Measurements from ENCODE around the gene HS3ST4. TPM values are rescaled to one million over a fixed set of nuclear protein-coding genes. Genes with fewer than 3 reads are reported as not detected.

The HS3ST4 gene
- total and polyA plus RNA-seq, 8 donors = 0.58 to 1.7 (median 0.81) TPM; not detected in 3

- H3K9me3 ChIP-seq = no peaks in the 10 kb centered on the region
- no peaks in the 10 kb centered on the region for H3K27me3 ChIP-seq
- no peak overlapping the region for H3K27ac ChIP-seq
- no peak for TF ChIP-seq POLR2A (IDR thresholded peaks at IDR 0.05)
- H3K4me3 ChIP-seq = no peak overlapping the region
- no peaks in the 10 kb centered on the region for H3K4me1 ChIP-seq
- no peaks in the 10 kb centered on the region for H3K36me3 ChIP-seq
- intact Hi-C loops (cut with DNase I; ENCODE audit: low total_unique reads) = no loop called here
- WGBS, 5 donors = 39 to 49% (median 42%) methylated on average over 5 of the region's 5 CpGs
- no peak for DNase-seq
Measured at GRCh38 chr16:25679511-25679910, 12.2 kb upstream of the HS3ST4 start.

- Histone ChIP-seq H3K27me3 (peaks cover 0 to 53% (median 23%) of the 10 kb centered on the region in 3 donors), H3K27ac (no peak overlapping the region), H3K4me3 (no peak overlapping the region), H3K4me1 (peaks cover 9 to 35% (median 29%) of the 10 kb centered on the region in 4 donors), H3K9me3 (no peaks in the 10 kb centered on the region), H3K36me3 (no peaks in the 10 kb centered on the region)
- no peak for DNase-seq
- TF ChIP-seq EP300 (IDR thresholded peaks at IDR 0.05) (no peak), POLR2A (IDR thresholded peaks at IDR 0.05) (no peak)
- WGBS, 5 donors = 42 to 62% (median 50%) methylated on average over 10 of the region's 10 CpGs
- intact Hi-C loops (cut with DNase I; ENCODE audit: low total_unique reads) = no loop called here
Measured at GRCh38 chr16:25689137-25689836, 2.5 kb upstream of the HS3ST4 start.

GRCh38 chr16:25690552-25691143 lies 1.1 kb upstream of the HS3ST4 start:
- TF ChIP-seq CTCF (IDR thresholded peaks at IDR 0.05) (peak in 1 of 7 experiments; percentile 8), POLR2A (IDR thresholded peaks at IDR 0.05) (no peak), EP300 (IDR thresholded peaks at IDR 0.05) (no peak), POLR2AphosphoS5 (IDR thresholded peaks at IDR 0.05) (no peak)
- Histone ChIP-seq H3K36me3 (no peaks in the 10 kb centered on the region), H3K4me3 (peak overlapping the region; percentile 50 to 66 (median 59)), H3K27ac (peak overlapping the region in 4 of 5 donors; percentile 40 to 70 (median 45)), H3K4me1 (peaks cover 9 to 35% (median 29%) of the 10 kb centered on the region in 4 donors), H3K27me3 (peaks cover 0 to 64% (median 23%) of the 10 kb centered on the region in 3 donors), H3K9me3 (no peaks in the 10 kb centered on the region)
- 9 to 19% (median 11%) methylated on average over 6 of the region's 6 CpGs for WGBS, 5 donors
- DNase-seq = peak; percentile 25 to 41
- intact Hi-C loops (cut with DNase I; ENCODE audit: low total_unique reads) = no loop called here

- H3K36me3 ChIP-seq = no peaks in the 10 kb centered on the region
- no peaks in the 10 kb centered on the region for H3K9me3 ChIP-seq
- peak overlapping the region; percentile 41 to 65 (median 51) for H3K4me3 ChIP-seq
- peaks cover 9 to 35% (median 29%) of the 10 kb centered on the region in 4 donors for H3K4me1 ChIP-seq
- intact Hi-C loops (cut with DNase I; ENCODE audit: low total_unique reads) = no loop called here
- DNase-seq = peak; percentile 25 to 37
- peaks cover 0 to 75% (median 23%) of the 10 kb centered on the region in 3 donors for H3K27me3 ChIP-seq
- no peak overlapping the region for H3K27ac ChIP-seq
- WGBS, 5 donors = 0 to 3% (median 1%) methylated on average over 12 to 55 of the region's 56 CpGs
- TF ChIP-seq POLR2AphosphoS5 (IDR thresholded peaks at IDR 0.05) = no peak
- no peak for TF ChIP-seq CTCF (IDR thresholded peaks at IDR 0.05)
- no peak for TF ChIP-seq POLR2A (IDR thresholded peaks at IDR 0.05)
- TF ChIP-seq EP300 (IDR thresholded peaks at IDR 0.05) = no peak
Measured at GRCh38 chr16:25692351-25692741, 587 bp downstream of the HS3ST4 start.

GRCh38 chr16:25692742-25693508 lies 1.2 kb downstream of the HS3ST4 start:
- H3K4me3 ChIP-seq = peak overlapping the region; percentile 41 to 65 (median 51)
- intact Hi-C loops (cut with DNase I; ENCODE audit: low total_unique reads) = no loop called here

More at GRCh38 chr16:25692742-25693508, 1.2 kb downstream of the HS3ST4 start:
- H3K27me3 ChIP-seq = peaks cover 0 to 75% (median 23%) of the 10 kb centered on the region in 3 donors
- no peak overlapping the region for H3K27ac ChIP-seq
- TF ChIP-seq CTCF (IDR thresholded peaks at IDR 0.05) = no peak
- TF ChIP-seq POLR2A (IDR thresholded peaks at IDR 0.05) = no peak
- no peak for TF ChIP-seq POLR2AphosphoS5 (IDR thresholded peaks at IDR 0.05)
- no peak for TF ChIP-seq EP300 (IDR thresholded peaks at IDR 0.05)
- H3K36me3 ChIP-seq = no peaks in the 10 kb centered on the region
- no peaks in the 10 kb centered on the region for H3K9me3 ChIP-seq
- DNase-seq = peak in 1 of 2 donors; percentile 31
- peaks cover 9 to 35% (median 29%) of the 10 kb centered on the region in 4 donors for H3K4me1 ChIP-seq
- WGBS, 5 donors = 1 to 2% (median 1%) methylated on average over 27 to 70 of the region's 70 CpGs

Data from stomach (tissue), 9 donors.